Measurements from ENCODE around the gene CACNG3.
"Not testable (repeated sequence)": the region's sequence is repeated elsewhere in the genome, so short reads cannot be mapped to it uniquely, and the experiment has no call there.

CACNG3 gene

GRCh38 chr16:24255456-24256371 is at the start of gene CACNG3:
Gene CACNG3 (plus strand): TSS chr16:24256335. CDS start chr16:24256755, 420 bp downstream.
- no peak for DNase-seq

- no peak for DNase-seq
Measured at GRCh38 chr16:24206926-24207325, 49.2 kb upstream of the CACNG3 start.

GRCh38 chr16:24208710-24209109 is 47.4 kb upstream of the CACNG3 start:
- peak in 1 of 3 experiments; percentile 81 for DNase-seq

GRCh38 chr16:24214992-24215391 is 41.1 kb upstream of the CACNG3 start:
- DNase-seq = no peak

- no peak for DNase-seq
Measured at GRCh38 chr16:24216961-24217360, 39.2 kb upstream of the CACNG3 start.

- no peak for DNase-seq
Measured at GRCh38 chr16:24217461-24217860, 38.7 kb upstream of the CACNG3 start.

- DNase-seq = no peak
Measured at GRCh38 chr16:24218299-24218698, 37.8 kb upstream of the CACNG3 start.

GRCh38 chr16:24221219-24221618 is 34.9 kb upstream of the CACNG3 start:
- no peak for DNase-seq

- DNase-seq = no peak
Measured at GRCh38 chr16:24228514-24228913, 27.6 kb upstream of the CACNG3 start.

GRCh38 chr16:24232936-24233335 is 23.2 kb upstream of the CACNG3 start:
- DNase-seq = no peak

GRCh38 chr16:24234737-24235136 is 21.4 kb upstream of the CACNG3 start:
- DNase-seq = no peak

GRCh38 chr16:24235806-24236205 is 20.3 kb upstream of the CACNG3 start:
- no peak for DNase-seq

- DNase-seq = not testable (repeated sequence)
Measured at GRCh38 chr16:24238846-24239245, 17.3 kb upstream of the CACNG3 start.

- no peak for DNase-seq
Measured at GRCh38 chr16:24246911-24247607, 9.1 kb upstream of the CACNG3 start.

GRCh38 chr16:24253192-24253591 is 2.9 kb upstream of the CACNG3 start:
- DNase-seq = peak in 2 of 3 experiments; percentile 50 to 51

GRCh38 chr16:24257958-24258357 is 1.8 kb downstream of the CACNG3 start:
- DNase-seq = no peak

- DNase-seq = no peak
Measured at GRCh38 chr16:24258791-24259190, 2.7 kb downstream of the CACNG3 start.

- no peak for DNase-seq
Measured at GRCh38 chr16:24262816-24263215, 6.7 kb downstream of the CACNG3 start.

GRCh38 chr16:24270721-24271442 is 14.7 kb downstream of the CACNG3 start:
- DNase-seq = no peak

- no peak for DNase-seq
Measured at GRCh38 chr16:24272379-24272778, 16.2 kb downstream of the CACNG3 start.

GRCh38 chr16:24273508-24274182 is 17.5 kb downstream of the CACNG3 start:
- no peak for DNase-seq

GRCh38 chr16:24275413-24275812 is 19.3 kb downstream of the CACNG3 start:
- DNase-seq = no peak

All from NCI-H1417 (cell line).